ENCODE data around the gene PUSL1.
A peak's percentile ranks its signal among the peaks of the same experiment; 100 is the strongest.
"Not testable (repeated sequence)": the region's sequence is repeated elsewhere in the genome, so short reads cannot be mapped to it uniquely, and the experiment has no call there.

PUSL1 gene

GRCh38 chr1:1310476-1311053 is 2.2 kb downstream of the PUSL1 start:
- no peak for DNase-seq (ENCODE audit: low read depth)

DNA sequence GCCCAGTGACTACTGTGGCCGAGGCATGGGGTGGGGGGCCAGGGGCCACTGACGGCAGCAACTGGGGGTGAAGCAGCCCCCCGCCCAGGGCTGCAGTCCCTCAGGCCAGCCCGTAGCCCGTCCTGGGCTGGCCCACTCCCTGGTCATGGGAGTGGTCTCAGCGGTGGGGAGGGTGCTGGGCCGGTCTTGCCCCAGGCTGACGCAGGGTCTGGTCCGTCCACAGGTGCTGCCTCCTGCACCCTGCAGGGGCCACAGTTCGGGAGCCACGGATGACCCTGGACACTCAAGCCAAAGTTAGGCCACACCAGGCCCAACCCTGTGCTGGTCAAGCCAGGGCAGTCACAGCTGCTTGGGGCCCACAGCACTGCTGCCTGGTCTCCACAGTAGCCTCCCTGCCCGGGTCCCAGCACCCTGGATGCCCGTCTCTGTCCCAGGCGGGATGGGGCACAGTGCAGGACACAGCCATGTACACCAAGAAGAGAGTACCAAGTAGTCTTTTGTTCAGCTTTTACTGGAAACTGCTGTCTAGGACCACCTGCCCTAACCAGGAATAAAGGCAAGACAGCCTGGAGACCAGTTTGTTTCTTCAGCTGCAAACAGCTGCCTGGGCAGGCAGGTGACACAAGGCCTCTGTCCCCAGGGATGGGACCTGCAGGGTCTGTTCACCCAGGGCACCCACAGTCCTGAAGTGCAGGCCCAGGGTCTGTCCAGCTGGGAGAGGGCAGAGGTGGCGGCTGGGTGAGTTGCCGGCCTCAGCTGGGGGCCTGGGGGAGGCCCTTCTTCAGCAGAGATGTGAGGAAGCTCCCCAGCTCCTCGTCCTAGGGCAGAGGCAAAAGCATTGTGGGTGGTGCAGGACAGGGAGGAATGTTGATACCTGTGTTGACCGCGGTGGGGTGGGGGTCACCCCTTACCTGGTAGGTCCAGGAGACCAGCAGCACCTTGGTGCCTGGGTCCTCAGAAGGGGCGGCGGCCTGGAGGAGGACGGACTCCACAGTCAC is 3.0 kb downstream of the PUSL1 start:
- DNase-seq (ENCODE audit: low read depth): no peak

GRCh38 chr1:1312450-1313314 is 4.3 kb downstream of the PUSL1 start:
- no peak for DNase-seq (ENCODE audit: low read depth)

GRCh38 chr1:1313500-1314236 is 5.3 kb downstream of the PUSL1 start:
- no peak for DNase-seq (ENCODE audit: low read depth)

- DNase-seq (ENCODE audit: low read depth): no peak
Observed at GRCh38 chr1:1314237-1314586, 5.8 kb downstream of the PUSL1 start.

DNA sequence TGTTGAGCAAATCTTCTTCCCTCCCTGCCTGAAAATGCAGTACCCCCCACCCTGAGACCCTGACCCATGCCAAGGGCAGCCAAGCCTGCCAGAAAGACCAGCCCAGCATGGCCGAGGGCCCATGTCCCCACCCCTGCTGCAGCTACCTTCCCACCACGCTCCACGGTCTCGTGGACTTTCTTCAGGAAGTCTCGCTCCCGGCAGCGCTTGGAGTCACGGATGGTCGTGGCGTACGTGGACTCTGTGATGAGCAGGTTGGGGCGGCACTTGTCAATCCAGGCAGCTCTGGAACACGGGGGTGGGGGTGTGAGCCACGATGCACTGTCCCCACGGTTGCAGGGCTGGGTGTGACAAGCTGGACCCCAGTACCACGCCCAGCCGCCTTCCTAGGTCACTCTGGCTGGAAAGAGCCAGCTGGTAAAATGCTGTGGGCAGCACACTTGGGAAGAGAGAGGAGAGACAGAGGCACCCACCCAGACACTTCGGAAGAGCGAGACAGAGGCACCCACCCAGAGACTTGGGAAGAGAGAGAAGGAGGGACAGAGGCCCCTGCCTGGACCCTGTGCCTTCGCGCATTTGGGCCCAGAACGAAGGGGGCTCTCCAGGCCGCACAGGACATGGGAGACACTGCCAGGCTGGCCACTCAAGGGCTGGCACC is 6.4 kb downstream of the PUSL1 start:
- no peak for DNase-seq (ENCODE audit: low read depth)

- DNase-seq (ENCODE audit: low read depth): no peak
Observed at GRCh38 chr1:1315435-1315954, 7.1 kb downstream of the PUSL1 start.

DNA sequence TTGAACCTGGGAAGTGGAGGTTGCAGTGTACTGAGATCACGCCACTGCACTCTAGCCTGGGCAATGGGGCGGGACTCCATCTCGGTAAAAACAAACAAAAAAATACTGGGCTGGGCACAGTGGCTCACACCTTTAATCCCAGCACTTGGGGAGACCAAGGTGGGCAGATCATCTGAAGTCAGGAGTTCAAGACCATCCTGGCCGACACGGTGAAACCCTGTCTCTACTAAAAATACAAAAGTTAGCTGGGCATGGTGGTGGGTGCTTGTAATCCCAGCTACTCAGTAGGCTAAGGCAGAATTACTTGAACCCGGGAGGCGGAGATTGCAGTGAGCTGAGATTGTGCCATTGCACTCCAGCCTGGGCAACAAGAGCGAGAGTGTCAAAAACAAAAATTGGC is 7.8 kb downstream of the PUSL1 start:
- not testable (repeated sequence) for DNase-seq (ENCODE audit: low read depth)

GRCh38 chr1:1317420-1317819 is 9.0 kb downstream of the PUSL1 start:
- no peak for DNase-seq (ENCODE audit: low read depth)

- DNase-seq (ENCODE audit: low read depth): no peak
Observed at GRCh38 chr1:1318131-1318652, 9.8 kb downstream of the PUSL1 start.

DNA sequence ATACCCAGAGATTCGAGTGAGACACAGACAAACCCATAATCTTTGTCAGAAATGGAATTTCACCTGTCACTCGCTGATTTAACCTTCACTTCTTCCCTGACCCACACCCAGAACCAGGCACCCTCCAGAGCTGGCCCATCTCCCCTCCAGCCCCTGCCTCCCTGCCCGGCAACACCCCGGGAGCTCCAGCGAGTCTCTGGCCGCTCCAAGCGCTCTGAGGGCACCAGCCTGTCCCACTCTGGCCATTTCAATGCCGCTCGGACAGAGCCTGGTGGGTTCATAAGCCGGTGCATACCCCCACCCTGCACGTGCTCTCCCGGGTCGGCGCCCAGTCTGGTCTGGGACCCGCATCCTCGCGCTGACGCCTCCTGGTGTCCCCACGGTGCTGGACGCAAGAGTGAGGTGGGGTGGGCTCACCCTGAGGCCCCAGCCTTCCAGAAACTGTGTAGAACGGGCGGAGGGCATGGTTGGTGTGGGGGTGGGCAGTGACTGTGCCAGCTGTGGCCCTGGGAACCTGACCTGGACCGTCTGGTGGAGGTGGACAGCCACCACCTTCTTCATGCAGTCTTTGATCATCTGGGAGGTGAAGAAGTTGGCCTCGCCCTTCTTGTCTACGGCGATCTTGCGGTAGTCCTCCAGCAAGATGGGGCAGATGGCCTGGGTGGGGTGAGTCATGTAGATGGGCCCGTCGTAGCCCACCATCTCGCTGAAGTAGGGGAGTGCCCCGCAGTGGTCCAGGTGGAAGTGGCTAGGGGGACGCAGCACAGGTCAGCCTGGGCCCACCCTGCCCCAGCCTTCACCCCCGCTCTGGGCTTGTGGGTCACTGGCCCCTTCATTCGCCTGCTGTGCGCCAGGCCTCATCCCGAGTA is 10.6 kb downstream of the PUSL1 start:
- DNase-seq (ENCODE audit: low read depth): no peak

GRCh38 chr1:1319646-1319941 is 11.2 kb downstream of the PUSL1 start:
- no peak for DNase-seq (ENCODE audit: low read depth)

- no peak for DNase-seq (ENCODE audit: low read depth)
Observed at GRCh38 chr1:1320666-1321448, 12.5 kb downstream of the PUSL1 start.

DNA sequence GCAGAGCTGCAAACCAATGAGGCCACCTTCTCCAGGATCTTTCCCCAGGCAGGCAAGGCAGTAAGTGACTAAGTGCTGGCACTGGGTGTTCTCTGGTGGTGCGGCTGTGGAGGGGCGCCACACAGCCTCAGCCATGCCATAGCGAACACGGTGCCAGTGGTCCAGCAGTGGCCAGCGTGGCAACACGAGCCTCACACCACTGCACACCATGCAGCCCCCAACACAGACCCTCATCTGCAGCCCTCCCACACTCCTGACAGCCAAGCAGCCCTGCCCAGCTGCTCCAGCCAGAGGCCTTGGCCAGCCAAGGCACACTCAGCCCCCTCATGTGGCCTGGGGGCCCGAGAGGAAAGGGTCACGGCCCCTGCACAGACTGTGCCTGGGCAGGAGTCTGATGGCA is 13.1 kb downstream of the PUSL1 start:
- no peak for DNase-seq (ENCODE audit: low read depth)

GRCh38 chr1:1322418-1322817 is 14.0 kb downstream of the PUSL1 start:
- no peak for DNase-seq (ENCODE audit: low read depth)

GRCh38 chr1:1322952-1323351 is 14.6 kb downstream of the PUSL1 start:
- no peak for DNase-seq (ENCODE audit: low read depth)

DNA sequence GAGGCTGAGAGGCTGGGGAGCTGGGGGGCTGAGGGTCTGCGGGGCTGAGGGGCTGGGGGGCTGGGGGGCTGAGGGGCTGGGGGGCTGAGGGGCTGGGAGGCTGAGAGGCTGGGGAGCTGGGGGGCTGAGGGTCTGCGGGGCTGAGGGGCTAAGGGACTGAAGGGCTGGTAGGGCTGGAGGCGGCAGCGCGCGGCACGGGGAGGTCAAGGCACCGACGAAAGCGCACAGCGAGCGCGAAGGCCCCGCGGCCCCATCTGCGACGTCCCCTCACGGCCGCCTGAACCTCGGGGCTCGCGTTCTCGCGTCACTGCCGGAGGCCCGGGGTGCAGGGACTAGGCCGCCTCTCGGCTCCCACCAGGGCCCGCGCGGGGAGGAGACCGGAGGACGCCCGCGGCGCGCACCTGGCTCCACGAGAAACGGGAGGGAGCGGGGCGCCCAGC is 15.7 kb downstream of the PUSL1 start:
- no peak for DNase-seq (ENCODE audit: low read depth)

DNA sequence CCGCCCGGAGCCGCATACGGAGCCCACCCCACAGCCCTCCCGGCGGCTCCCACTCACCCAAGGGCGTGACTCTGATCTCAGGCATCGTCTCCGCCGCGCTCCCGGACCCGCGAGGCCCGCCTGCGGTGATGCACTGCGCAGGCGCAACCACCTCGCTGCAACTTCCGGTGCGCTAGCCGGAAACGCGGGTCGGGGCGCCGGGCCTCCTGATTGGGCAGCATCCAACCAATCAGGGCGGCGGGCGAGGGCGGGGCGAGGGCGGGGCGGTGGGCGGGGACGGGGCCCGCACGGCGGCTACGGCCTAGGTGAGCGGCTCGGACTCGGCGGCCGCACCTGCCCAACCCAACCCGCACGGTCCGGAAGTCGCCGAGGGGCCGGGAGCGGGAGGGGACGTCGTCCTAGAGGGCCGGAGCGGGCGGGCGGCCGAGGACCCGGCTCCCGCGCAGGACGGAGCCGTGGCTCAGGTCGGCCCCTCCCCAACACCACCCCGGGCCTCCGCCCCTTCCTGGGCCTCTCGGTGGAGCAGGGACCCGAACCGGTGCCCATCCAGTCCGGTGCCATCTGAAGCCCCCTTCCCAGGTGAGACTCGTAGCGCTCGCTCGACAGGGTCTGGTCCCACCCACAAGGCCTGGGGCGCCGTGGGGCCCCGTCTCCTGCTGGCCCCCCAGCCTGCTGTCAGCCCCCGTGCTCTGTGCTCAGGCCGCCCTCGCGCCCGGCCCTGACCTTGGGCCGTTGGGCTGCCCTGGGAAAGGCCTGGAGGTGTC is 16.3 kb downstream of the PUSL1 start, which contains the start of the genes CPTP and INTS11:
Gene CPTP (plus strand): TSS at position 279 of the 764 bp plus-strand sequence. CDS start 2,109 bp downstream, outside the sequence.
Gene INTS11 (minus strand): TSS at position 137 of the 764 bp plus-strand sequence. CDS start 52 bp downstream, at position 85.
- DNase-seq (ENCODE audit: low read depth): peak; percentile 95

Data from activated T-helper 9 cell treated with anti-CD3 and anti-CD28 coated beads, Interleukin-2, amount 50 U/mL, for 16 hours (primary cell).